H9 (cell line): ENCODE results near the gene RNLS. TPM values are rescaled to one million over a fixed set of nuclear protein-coding genes. Genes with fewer than 3 reads are reported as not detected.

Source experiments
- DNase-seq: peaks from one replicate; pipeline ENCODE4 v3.0.0-alpha.2; 2017
- H2AFZ ChIP-seq: one replicate; pipeline ENCODE4 v1.6.1; 2013; ENCODE audit warnings: mild to moderate bottlenecking, low read length, control low read depth, moderate library complexity
- H2AK5ac ChIP-seq: 2 replicates; pipeline ENCODE4 v1.6.1; 2013; ENCODE audit warnings: low read length, control low read depth, mixed read lengths; ENCODE audit not compliant: insufficient read length
- H2BK120ac ChIP-seq: one replicate; pipeline ENCODE4 v1.6.1; 2013; ENCODE audit warnings: low read depth, mild to moderate bottlenecking, low read length, control low read depth, inconsistent platforms; ENCODE audit not compliant: poor library complexity, severe bottlenecking
- H2BK12ac ChIP-seq: 2 replicates; pipeline ENCODE4 v1.6.1; 2013; ENCODE audit warnings: low read length, control low read depth, mixed read lengths, low read depth; ENCODE audit not compliant: insufficient read length
- H2BK15ac ChIP-seq: 2 replicates; pipeline ENCODE4 v1.6.1; 2013; ENCODE audit warnings: low read depth, low read length, control low read depth
- H2BK20ac ChIP-seq: one replicate; pipeline ENCODE4 v1.6.1; 2013; ENCODE audit warnings: low read depth, mild to moderate bottlenecking, low read length, control low read depth, inconsistent platforms; ENCODE audit not compliant: poor library complexity, severe bottlenecking
- H2BK5ac ChIP-seq: 2 replicates; pipeline ENCODE4 v1.6.1; 2013; ENCODE audit warnings: low read length, control low read depth, mixed read lengths; ENCODE audit not compliant: insufficient read length
- H3K14ac ChIP-seq: 2 replicates; pipeline ENCODE4 v1.6.1; 2013; ENCODE audit warnings: low read length, control low read depth; ENCODE audit not compliant: insufficient read depth
- H3K18ac ChIP-seq: 2 replicates; pipeline ENCODE4 v1.6.1; 2013; ENCODE audit warnings: low read depth, mild to moderate bottlenecking, mixed read lengths, low read length, control low read depth; ENCODE audit not compliant: insufficient read length
- H3K23ac ChIP-seq: 2 replicates; pipeline ENCODE4 v1.6.1; 2013; ENCODE audit warnings: low read length, control low read depth, mixed read lengths, low read depth; ENCODE audit not compliant: insufficient read length
- H3K23me2 ChIP-seq: 2 replicates; pipeline ENCODE4 v1.6.1; 2013; ENCODE audit warnings: low read depth, mild to moderate bottlenecking, mixed read lengths, low read length, control low read depth; ENCODE audit not compliant: insufficient read length, poor library complexity, severe bottlenecking
- H3K27ac ChIP-seq: 2 replicates; pipeline ENCODE4 v1.5.1; 2013; ENCODE audit warnings: low read length, control low read depth, mixed read lengths, low read depth; ENCODE audit not compliant: insufficient read length
- H3K27me3 ChIP-seq: 2 replicates; pipeline ENCODE4 v1.6.1; 2013; ENCODE audit warnings: low read length, control low read depth, inconsistent platforms; ENCODE audit not compliant: insufficient read depth
- H3K4ac ChIP-seq: 2 replicates; pipeline ENCODE4 v1.6.1; 2013; ENCODE audit warnings: low read depth, mild to moderate bottlenecking, control low read depth, inconsistent platforms, low read length, moderate library complexity
- H3K4me1 ChIP-seq: 2 replicates; pipeline ENCODE4 v1.6.1; 2013; ENCODE audit warnings: low read length, control low read depth, inconsistent platforms; ENCODE audit not compliant: insufficient read depth
- H3K4me2 ChIP-seq: 2 replicates; pipeline ENCODE4 v1.6.1; 2013; ENCODE audit warnings: low read length, control low read depth, mixed read lengths; ENCODE audit not compliant: insufficient read length, insufficient read depth
- H3K56ac ChIP-seq: 2 replicates; pipeline ENCODE4 v1.6.1; 2013; ENCODE audit warnings: low read depth, mild to moderate bottlenecking, mixed read lengths, low read length, control low read depth; ENCODE audit not compliant: insufficient read length
- H3K79me1 ChIP-seq: 2 replicates; pipeline ENCODE4 v1.6.1; 2013; ENCODE audit warnings: low read depth, mild to moderate bottlenecking, moderate library complexity, low read length, control low read depth, inconsistent platforms; ENCODE audit not compliant: insufficient read depth, poor library complexity, severe bottlenecking
- H3K79me2 ChIP-seq: 2 replicates; pipeline ENCODE4 v1.6.1; 2013; ENCODE audit warnings: low read length, control low read depth, inconsistent platforms; ENCODE audit not compliant: insufficient read depth
- H3K9ac ChIP-seq: 2 replicates; pipeline ENCODE4 v1.6.1; 2013; ENCODE audit warnings: low read length, control low read depth, mixed read lengths; ENCODE audit not compliant: insufficient read length; ENCODE audit errors: extremely low read depth
- H3K9me3 ChIP-seq: one replicate; pipeline ENCODE4 v1.6.1; 2013; ENCODE audit warnings: low read depth, low read length, inconsistent platforms; ENCODE audit not compliant: control insufficient read depth
- H3T11ph ChIP-seq: one replicate; pipeline ENCODE4 v1.6.1; 2013; ENCODE audit warnings: mild to moderate bottlenecking, low read length, control low read depth, inconsistent platforms
- H4K20me1 ChIP-seq: one replicate; pipeline ENCODE4 v1.6.1; 2013; ENCODE audit not compliant: control insufficient read depth, insufficient read length, insufficient read depth
- H4K5ac ChIP-seq: 2 replicates; pipeline ENCODE4 v1.6.1; 2013; ENCODE audit warnings: low read depth, mild to moderate bottlenecking, mixed read lengths, low read length, control low read depth; ENCODE audit not compliant: insufficient read length
- H4K8ac ChIP-seq: replicated peaks from 2 replicates; pipeline ENCODE4 v1.6.1; 2013; ENCODE audit warnings: low read length, control low read depth, mixed read lengths, low read depth; ENCODE audit not compliant: insufficient read length
- H4K91ac ChIP-seq: 2 replicates; pipeline ENCODE4 v1.6.1; 2013; ENCODE audit warnings: low read depth, mild to moderate bottlenecking, moderate library complexity, mixed read lengths, low read length, control low read depth; ENCODE audit not compliant: insufficient read length
- H3K27ac Mint-ChIP-seq, 3 experiments: 2 replicates in 2 of 3; 3 replicates in 1 of 3; pipeline ENCODE4 v1.8.0; 2020 to 2021; ENCODE audit warnings: mixed read lengths in 3 of 3, mild to moderate bottlenecking in 1 of 3, moderate library complexity in 1 of 3
- H3K27me3 Mint-ChIP-seq: 2 replicates; pipeline ENCODE4 v1.8.0; 2021; ENCODE audit warnings: low read depth, mild to moderate bottlenecking, moderate library complexity, mixed read lengths
- H3K36me3 Mint-ChIP-seq, 3 experiments: 2 replicates in 2 of 3; 3 replicates in 1 of 3; pipeline ENCODE4 v1.8.0; 2020 to 2021; ENCODE audit warnings: low read depth in 3 of 3, mixed read lengths in 3 of 3; ENCODE audit not compliant: insufficient read depth in 1 of 3
- H3K4me1 Mint-ChIP-seq, 2 experiments: 2 replicates each; pipeline ENCODE4 v1.8.0; 2020; ENCODE audit warnings: mixed read lengths in 2 of 2
- H3K4me3 Mint-ChIP-seq, 2 experiments: 2 replicates in 1 of 2; 3 replicates in 1 of 2; pipeline ENCODE4 v1.8.0; 2020 to 2021; ENCODE audit warnings: mild to moderate bottlenecking in 2 of 2, mixed read lengths in 2 of 2, moderate library complexity in 1 of 2
- H3K9me3 Mint-ChIP-seq, 2 experiments: 2 replicates in 1 of 2; 3 replicates in 1 of 2; pipeline ENCODE4 v1.8.0; 2020; ENCODE audit warnings: mild to moderate bottlenecking in 2 of 2, mixed read lengths in 2 of 2, moderate library complexity in 1 of 2
- CTCF ChIP-seq: fragments of 200-600 bp; sonication (generic); conservative IDR thresholded peaks from 3 replicates; pipeline ENCODE4 v1.8.0; 2021; ENCODE audit warnings: antibody characterized with exemption, mild to moderate bottlenecking
- WGBS: extraction: QIAGEN DNeasy Blood & Tissue Kit; methylation state at CpG from one replicate; pipeline ENCODE4 v1.1.7; 2013; ENCODE audit warnings: missing lambda C conversion rate, low lambda C conversion rate, mixed read lengths; ENCODE audit not compliant: insufficient read length; ENCODE audit errors: extremely low coverage; 5-methylcytosine and 5-hydroxymethylcytosine counted together
- total RNA-seq: library from RNA; stranded (reverse); gene quantifications from 2 replicates; pipeline ENCODE4 v1.2.1, GENCODE V29; 2021

Gene RNLS
- total RNA-seq, 1 experiment from 2014 or later, result 7.5 TPM

- no peak overlapping the region for H3K4me2 ChIP-seq
- no peak overlapping the region for H2BK12ac ChIP-seq
- H3K9me3 ChIP-seq, result no peaks in the 10 kb centered on the region
- H2BK5ac ChIP-seq, result no peak overlapping the region
- H3K23ac ChIP-seq, result no peak overlapping the region
- H3K23me2 ChIP-seq, result no peaks in the 10 kb centered on the region
- H3K4me1 ChIP-seq, result no peaks in the 10 kb centered on the region
- H3K27ac ChIP-seq, result no peak overlapping the region
- Mint-ChIP-seq H3K36me3 (no peaks in the 10 kb centered on the region; a peak in 1 of 7 replicates), H3K4me3 (no peak overlapping the region), H3K27ac (no peak overlapping the region), H3K9me3 (no peaks in the 10 kb centered on the region; a peak in 2 of 5 replicates), H3K4me1 (peaks cover 6 to 12% of the 10 kb centered on the region in 2 experiments), H3K27me3 (no peaks in the 10 kb centered on the region)
- H3K18ac ChIP-seq, result no peak overlapping the region
- H4K5ac ChIP-seq, result no peak overlapping the region
- H2AK5ac ChIP-seq, result no peak overlapping the region
- TF ChIP-seq CTCF, result no peak
- no CpG with 5 or more reads among the region's 1 CpG for WGBS
- no peak overlapping the region for H3K56ac ChIP-seq
- H3K4ac ChIP-seq, result no peak overlapping the region
- no peak for DNase-seq
- H2AFZ ChIP-seq, result no peak overlapping the region
- no peak overlapping the region for H3K9ac ChIP-seq
- H4K20me1 ChIP-seq, result no peaks in the 10 kb centered on the region
- H3K79me2 ChIP-seq, result no peaks in the 10 kb centered on the region
- no peaks in the 10 kb centered on the region for H3K27me3 ChIP-seq
- no peaks in the 10 kb centered on the region for H3K79me1 ChIP-seq
- no peak overlapping the region for H2BK15ac ChIP-seq
- no peak overlapping the region for H4K8ac ChIP-seq
- no peak overlapping the region for H3T11ph ChIP-seq
- H2BK20ac ChIP-seq, result no peak overlapping the region
- no peak overlapping the region for H2BK120ac ChIP-seq
- no peak overlapping the region for H4K91ac ChIP-seq
- H3K14ac ChIP-seq, result no peak overlapping the region
These were observed 356.2 kb downstream of the RNLS start for GRCh38 chr10:88226891-88227290.
